NCI-H2227 treated with DMSO at 0.1 percent for 48 hours (cell line): ENCODE results near the gene PHACTR3.

Source experiments
- DNase-seq: peaks from one replicate; lab custom pipeline; 2025; lab: John Stamatoyannopoulos, UW

PHACTR3 gene

DNA sequence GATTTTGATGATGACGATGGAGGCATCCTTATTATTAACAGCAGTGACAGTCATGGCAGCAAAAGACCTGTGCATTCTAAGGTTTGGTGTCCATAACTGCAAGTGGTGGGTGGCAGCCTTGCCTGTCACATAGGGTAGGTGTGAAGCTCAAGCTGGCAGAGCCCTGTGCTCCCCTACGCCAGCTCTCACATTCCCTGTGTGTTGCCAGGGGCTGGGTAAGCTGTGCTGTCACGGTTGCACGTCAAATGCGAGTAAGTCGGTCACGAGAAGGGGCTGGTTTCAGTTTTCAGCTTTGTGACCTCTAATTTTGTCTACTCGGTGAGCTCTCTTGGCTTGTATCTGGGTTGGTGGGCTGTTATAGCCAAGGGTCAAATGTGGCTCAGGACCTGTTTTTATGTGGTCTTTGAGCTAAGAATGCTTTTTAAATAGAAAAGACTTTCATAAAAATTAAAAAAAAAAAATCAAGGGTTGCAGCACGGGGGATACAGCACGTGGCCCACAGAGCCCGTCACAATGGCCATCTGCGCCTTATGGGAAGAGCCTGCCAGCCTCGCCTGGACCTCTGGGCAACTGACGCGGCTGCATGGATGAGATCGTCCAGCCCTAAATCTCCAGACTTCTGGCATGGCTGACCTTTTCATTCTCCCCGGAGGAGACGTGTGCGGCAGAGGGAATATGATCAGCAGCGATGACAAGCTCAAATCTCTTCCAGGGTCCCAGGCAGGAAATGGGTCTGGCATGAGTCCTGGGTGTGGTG lies 148.5 kb downstream of the PHACTR3 start:
- DNase-seq: no peak

DNA sequence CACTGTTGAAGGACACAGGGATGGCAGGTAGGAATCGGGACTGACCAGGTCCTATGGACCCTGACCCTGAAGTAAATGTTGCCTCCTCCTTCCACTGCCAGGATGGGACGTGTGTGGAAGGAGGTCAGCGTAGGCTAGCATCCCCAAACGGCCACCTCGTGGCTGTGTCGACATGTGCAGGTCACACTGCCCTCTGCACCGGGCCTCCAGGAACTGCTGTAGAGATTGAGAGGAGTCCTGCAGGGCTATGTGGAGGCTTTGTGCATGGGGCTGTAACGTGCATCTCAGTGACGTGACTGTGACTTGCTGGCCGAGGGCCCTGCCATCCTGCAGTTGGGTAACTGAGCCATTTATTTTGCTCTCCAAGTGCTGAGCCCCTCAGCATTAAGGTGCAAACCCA lies 149.5 kb downstream of the PHACTR3 start:
- DNase-seq: no peak

DNA sequence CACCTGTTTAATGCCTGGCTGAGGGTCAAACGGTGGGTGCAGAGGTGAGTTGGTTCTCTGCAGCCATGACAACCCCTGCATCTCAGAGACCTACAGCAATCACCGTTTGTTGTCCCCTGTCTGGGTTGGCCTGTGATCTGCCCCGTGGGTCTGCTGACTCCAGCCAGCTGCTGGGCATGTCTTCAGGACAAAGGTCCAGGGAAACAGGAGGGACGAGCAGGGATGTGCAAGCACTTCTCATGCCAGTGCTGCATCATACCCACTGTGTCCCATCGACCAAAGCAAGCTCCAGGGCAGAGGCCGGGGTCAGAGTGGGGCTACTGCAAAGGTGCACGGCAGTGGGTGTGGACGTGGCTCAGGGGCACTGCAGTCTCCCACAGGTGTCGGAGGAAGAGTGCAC lies 150.2 kb downstream of the PHACTR3 start:
- no peak for DNase-seq

DNA sequence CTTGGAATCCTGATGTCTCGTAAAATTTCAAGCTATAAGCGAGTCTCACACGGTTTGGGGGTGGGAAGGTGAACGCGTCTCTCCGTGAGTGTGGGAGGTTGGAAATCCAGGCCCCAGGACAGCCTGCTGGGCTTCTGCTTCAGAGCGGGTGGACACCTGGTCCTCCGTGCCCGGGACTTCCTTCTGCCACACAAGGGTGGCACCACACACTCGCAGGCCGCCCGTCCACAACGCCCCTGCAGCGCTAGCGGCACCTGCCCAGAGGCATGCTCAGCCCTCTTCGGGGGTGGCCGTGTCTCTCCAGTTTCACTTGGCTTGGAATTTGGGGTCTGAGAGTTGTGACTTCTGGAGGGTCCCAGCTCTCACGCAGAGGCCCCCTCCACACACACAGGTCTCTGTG lies 151.9 kb downstream of the PHACTR3 start:
- no peak for DNase-seq

DNA sequence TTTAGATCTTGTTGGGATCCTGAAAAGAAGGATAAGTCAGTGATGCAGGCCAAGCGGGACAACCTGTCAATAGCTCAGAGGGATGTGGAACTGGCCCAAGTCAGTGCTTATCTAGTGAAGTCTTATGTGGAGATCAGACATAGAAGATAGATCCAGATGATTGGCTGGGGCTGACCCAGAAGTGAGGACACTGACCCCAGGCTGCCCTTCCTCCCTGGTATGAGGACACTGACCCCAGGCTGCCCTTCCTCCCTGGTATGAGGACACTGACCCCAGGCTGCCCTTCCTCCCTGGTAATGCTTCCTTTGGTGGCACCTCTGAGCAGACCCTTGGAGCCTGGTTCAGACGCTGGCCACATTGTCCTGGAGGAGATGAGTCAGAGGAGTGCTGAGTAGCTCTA lies 159.7 kb downstream of the PHACTR3 start:
- no peak for DNase-seq

DNA sequence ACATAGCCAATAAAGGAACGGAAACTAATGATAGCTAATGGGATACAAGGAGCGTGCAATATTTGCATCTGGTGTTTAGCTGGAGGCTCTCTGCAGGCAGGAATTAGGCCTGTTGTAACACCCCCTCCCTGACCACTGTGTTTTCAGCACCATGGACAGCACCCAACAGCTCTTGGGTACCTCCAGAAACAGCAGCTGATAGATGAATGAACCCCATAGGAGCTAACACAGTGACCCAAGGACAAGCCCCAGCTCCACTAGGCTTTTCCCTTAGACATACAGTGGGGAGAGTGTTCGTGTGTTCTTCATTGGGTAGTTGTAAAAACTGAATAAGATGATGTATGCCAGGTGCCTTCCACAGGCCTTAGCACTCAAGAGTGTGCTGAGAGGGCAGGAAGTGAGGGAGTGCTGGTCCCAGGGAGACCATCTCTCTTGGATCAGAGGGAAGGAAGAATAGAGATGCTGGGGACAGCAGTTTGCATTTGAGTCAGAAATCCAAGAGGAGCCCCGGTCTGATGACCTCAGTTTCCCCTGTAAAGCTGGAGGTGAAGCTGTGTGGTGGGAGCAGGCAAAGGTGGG lies 161.3 kb downstream of the PHACTR3 start:
- DNase-seq: no peak

DNA sequence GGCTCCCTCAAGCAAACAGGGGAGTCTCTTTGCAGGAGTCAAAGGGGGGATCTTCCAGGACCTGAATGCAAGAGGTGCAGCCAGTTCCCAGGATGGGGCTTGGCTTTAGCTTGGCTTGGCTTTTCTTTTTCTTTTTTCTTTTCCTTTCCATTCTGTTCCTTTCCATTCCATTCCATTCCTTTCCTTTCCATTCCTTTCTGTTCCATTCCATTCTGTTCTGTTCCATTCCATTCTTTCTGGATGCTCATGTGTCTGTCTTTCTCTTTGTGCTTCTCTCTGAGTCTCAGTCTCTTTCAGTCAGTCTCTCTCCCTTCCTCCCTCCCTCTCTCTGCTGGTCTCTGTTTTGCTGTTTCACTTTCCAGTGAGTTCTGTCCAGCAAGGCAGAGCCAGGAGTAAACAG lies 163.3 kb downstream of the PHACTR3 start:
- no peak for DNase-seq

DNA sequence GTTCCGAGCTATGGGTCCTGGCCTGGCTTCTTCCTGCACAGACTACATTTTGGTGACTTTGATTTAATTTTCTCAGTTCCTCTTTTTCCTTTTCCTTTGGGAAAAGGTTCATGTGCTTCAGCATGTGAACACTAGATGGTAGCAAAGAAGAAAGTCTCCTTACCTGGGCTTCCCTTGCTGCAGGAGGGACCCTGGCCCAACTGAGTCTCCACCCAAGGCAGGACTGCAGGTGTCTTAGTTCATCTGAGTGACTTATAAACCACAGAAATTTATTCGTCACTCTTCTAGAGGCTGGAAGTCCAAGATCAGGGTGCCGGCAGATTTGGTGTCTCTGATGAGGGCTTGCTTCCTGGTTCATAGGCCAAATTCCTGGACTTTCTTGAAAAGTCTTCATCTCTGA lies 165.9 kb downstream of the PHACTR3 start:
- DNase-seq: no peak

DNA sequence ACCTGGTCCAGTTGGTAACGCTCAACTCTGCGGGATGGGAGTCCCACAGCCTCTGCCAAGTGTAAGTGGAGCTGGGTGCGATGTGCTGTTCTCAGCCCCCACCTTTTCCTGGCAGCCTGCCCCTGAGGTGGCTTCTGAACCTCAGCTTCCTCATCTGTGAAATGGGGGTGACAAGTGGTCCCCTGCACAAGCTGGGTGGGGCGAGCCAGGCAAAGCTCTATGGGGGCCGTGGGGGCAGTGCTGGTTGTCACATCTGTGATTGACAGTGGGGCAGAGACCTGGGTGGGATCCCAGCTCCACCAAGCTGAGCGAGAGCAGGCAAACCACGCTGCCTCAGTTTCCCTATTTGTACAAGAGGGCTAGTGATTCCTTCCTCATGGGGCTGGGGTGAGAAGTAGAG lies 166.5 kb downstream of the PHACTR3 start:
- DNase-seq: no peak

DNA sequence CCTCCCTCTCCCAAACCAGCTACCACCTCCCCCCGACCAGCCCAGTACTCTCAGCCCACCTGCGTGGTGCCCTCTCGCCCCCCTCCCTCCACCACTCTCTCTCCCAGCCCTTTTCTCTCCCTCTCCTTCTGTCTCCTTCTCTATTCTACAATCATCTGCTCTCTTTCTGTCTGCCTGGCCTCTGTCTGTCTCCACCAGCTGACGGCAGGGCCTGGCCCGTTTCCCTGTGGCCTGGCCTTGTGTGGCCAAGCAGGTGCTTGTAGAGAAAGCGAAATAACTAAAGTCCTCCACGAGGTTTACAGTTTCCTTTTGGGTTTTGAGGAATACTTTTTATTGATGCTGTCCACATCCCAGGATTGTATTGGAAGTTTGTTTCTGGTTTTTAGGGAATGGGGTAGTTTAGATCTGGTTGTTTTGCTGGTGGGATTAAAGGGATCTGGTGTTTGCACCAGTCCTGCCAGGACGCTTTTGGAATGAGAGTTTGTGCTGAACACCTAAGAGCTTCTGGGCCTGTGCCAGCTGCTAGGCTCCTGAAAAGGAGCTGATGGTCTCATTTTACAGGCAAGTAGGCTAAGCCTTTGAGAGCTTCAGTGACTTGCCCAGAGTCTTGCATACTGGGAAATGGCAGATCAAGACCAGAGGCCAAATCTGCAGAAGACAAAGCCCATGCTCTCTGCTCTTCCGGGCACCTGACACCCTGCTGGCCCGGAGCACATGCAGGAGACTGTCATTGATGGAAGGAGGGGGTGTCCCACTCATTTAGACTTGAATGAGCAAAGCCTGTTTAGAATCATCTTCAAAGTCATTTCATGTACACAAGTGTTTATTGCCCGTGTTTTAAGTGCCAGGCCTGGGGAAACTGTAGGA lies 167.4 kb downstream of the PHACTR3 start:
- DNase-seq: no peak

DNA sequence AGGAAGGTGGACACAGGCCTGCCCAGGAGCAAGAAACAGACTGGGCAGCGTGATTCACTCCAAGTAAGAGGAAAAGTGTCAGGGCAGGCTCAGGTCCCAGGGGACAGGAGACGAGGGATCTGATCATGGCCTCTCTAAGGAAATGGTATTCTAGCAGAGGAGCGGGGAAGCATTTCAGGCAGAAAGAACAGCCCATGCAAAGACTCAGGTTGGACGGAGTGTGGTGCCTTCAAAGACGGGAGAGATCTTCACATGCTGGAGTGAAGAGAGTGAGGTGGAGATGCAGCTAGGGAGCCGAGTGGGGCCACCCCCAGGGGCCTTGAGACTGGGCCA lies 168.0 kb downstream of the PHACTR3 start:
- DNase-seq: no peak

DNA sequence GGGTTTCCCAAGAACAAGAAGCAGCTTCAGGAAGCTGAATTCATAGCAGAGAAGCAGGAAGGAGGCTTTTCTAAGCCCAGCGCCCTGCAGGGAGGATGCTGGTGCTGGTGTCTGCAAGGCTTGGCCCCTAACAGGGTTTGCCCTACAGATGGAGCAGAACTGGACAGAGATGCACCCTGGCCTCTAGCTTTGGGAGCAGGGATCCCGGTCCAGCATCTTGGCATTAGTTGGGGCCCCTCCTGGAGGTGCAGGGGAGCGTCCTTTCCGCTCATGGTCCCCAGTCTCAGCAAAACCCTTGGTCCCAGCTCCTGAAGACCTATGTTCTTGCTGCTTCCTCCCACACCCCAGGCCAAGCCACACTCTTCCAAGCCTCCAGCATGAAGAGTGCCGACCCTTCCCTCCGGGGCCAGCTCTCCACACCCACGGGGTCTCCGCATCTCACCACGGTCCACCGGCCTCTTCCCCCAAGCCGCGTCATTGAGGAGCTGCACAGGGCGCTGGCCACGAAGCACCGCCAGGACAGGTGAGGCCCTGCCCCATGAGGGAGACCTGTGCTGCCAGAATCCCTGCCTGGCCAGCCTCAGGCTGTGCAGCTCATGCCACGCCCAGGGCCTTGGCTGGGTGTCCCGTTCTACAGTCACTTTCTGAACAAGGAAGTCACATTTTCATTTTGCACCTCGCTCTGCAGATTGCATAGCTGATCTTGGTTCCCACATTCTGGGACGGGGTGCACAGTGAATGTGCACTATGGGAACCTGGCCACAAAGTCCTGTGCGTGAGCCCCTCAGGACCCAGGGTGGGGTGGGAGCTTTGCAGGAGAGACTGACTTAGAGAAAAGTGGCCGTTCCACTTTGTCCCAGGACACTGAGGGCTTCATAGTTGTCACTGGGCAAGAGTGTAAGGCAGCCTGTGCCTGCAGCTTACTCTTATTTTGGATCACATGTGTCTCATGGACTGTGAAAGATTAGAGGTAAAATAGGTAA lies 168.9 kb downstream of the PHACTR3 start:
- no peak for DNase-seq

DNA sequence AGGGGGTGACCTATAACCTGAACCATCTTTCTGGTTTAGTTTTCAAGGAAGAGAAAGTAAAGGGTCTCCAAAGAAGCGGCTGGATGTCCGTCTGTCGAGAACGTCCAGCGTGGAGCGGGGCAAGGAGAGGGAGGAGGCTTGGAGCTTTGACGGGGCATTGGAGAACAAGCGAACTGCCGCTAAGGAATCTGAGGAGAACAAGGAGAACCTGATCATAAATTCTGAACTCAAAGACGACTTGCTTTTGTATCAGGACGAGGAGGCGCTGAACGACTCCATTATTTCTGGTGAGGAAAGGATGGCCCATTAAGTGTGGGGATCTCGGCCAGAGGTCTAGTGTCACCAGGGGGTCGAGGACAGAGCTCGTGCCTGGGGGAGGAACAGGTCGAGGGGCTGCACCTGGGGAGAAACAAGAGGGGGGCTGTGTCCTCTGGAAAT lies 169.9 kb downstream of the PHACTR3 start:
- DNase-seq: no peak

DNA sequence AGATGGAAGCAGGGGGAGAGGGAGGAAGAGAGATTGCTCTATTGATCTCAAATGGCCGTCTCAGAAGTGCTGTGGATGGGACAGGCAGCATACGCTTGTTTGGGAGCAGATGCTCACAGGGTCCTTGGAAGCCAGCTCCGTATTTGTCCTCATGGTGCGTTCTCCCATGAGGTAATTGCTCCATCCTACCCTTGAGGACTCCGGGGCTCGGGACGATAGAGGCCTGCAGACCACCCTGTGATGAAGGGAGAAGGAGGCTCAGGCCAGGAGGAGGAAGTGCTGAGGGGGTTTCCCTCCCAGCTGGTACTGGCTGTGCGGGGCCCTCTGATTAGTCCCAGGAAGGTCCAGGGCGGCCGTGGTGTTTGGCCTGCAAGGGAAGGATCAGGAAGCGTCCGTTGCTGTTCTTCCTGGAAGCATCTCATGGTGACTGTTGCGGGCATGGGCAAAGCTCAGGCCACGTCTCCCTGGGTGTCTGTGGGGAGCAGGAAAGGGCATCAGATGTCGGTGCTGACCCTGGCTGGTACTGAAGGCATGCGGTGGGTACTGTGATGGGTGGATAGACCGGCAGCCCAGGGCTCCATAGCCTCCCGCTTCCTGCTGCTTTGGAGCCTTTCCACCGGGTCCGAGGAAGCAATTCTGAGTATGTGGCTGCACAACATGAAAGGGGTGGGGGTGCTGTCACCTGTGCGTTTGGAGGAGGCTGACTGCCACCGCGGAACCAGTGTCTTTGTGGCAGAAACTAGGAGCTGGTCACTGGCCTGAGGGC lies 170.8 kb downstream of the PHACTR3 start:
- DNase-seq: no peak

DNA sequence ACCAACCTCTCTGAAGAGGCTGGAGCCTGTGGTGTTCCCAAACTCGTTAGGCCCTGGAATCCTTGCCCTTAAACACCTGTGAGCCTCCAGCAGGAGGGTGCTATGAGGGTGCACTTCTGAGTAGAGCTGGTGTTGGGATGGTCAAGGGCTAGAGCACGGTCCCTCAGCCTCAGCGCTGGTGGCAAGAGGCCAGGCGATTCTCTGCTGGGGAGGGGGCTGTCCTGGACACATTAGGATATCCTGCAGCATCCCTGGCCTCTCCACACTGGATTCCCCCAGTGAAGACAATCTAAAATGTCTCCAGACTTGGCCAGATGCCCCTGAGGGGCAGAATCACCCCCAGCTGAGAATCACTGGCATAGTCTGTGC lies 171.3 kb downstream of the PHACTR3 start:
- DNase-seq: no peak

DNA sequence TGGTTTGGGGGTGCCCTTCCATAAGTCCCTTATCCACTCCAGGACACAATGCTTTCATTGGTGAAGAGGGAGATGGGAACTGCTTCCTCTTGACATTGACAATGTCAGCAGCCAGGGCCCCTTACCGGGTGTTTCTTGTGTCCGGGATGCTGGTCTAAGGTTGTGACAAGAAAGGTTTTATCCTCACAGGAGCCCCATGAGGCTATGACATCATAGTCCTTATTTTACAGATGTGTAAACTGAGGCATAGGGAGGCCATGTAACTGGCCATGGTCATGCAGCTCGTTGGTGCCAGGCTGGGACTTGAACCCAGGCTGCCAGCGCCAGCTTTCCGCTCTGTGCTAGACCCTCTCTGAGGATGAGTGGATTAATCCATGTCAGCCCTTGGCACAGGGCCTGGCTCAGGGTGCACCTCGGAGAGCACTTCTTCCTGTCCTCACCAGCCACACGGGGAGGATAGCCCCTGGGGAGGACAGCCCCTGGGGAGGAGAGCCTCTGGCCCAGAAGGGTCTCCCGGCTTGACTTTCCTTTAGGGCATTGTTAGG lies 171.8 kb downstream of the PHACTR3 start:
- no peak for DNase-seq

DNA sequence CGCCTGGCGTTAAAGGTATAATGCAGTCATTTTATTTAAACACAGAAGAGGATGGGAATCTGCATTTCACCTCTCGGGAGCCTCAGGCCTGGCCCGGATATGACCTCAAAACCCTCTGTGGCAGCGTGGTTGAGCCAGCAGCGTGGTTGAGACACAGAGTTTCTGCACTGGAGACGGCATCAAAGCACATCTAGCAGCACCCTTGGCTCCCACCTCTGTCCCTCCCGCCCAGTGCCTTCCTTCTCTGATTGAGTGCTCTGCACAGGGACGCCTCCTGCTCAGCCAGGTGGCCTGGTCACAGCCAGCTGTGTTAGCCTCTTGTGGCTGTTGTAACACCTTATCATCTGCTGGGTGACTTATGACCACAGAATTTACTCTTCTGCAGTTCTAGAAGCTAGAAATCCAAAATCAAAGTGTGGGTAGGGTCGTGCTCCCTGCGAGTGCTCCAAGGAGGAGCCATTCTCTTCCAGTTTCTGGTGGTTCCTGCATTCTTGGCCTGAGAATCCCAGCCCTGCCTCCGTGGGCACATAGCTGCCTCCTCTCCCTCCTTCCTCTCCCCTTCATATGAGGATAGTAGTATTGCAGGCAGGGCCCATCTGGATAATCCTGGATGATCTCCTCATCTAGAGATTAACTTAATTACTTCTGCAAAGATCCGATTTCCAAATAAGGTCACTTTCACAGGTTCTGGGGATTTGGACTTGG lies 172.4 kb downstream of the PHACTR3 start:
- DNase-seq: no peak

DNA sequence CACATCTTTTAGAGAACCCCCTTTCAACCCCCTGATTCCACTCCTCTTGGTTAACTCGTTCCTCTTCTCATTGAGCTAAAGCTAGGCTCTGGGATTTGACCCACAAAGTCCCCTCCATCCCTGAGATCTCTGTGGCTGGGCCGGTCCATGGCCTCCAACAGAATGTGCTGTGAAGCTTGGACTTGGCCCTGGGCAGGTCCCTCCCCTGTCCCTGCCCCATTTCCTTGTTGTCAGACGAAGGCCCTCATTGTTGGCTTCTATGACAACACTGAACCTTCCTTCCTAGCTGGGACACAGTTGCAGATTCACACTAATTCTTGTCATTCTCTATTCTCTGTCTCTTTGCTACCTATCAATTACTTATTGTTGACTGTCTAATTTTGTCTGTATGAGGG lies 173.0 kb downstream of the PHACTR3 start:
- DNase-seq: no peak

DNA sequence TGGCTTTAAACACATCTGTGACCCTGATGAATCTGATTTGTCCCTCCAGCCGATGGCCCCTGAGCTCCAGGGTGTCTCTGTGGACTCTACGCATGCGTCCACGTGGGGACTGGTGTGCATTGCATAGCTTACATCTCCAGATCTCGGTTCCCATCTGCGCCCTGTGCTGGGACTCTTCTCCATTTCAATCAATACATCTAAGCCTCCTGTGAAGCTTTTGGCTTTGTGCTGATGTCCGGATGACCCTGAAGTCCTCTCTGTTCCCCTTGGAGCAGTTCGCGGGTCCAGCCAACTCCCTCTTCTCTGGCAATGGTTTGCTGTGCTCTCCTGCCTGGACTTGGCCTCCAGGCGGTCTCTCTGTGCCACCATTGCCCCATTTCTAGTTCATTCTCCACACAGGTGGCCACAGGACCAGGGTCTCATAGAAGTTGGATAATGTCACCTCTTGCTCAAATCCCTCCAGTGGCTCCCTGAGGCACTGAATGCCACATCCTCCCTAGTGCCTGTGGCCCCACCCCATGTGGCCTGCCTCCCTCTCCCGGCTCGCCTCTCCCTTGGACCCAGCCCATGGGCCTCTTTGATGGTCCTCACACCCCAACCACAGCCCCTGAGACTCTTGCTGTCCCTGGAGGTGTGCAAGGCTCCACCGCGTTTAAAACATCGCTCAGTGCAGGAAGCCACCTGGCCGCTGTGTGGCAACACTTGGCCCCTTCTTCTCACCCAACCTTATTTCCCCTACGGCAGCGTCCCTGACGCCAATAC lies 173.7 kb downstream of the PHACTR3 start:
- DNase-seq: no peak
